Measurements from ENCODE around the gene MYL9.
"Not testable (repeated sequence)": the region's sequence is repeated elsewhere in the genome, so short reads cannot be mapped to it uniquely, and the experiment has no call there.

Gene MYL9

DNA sequence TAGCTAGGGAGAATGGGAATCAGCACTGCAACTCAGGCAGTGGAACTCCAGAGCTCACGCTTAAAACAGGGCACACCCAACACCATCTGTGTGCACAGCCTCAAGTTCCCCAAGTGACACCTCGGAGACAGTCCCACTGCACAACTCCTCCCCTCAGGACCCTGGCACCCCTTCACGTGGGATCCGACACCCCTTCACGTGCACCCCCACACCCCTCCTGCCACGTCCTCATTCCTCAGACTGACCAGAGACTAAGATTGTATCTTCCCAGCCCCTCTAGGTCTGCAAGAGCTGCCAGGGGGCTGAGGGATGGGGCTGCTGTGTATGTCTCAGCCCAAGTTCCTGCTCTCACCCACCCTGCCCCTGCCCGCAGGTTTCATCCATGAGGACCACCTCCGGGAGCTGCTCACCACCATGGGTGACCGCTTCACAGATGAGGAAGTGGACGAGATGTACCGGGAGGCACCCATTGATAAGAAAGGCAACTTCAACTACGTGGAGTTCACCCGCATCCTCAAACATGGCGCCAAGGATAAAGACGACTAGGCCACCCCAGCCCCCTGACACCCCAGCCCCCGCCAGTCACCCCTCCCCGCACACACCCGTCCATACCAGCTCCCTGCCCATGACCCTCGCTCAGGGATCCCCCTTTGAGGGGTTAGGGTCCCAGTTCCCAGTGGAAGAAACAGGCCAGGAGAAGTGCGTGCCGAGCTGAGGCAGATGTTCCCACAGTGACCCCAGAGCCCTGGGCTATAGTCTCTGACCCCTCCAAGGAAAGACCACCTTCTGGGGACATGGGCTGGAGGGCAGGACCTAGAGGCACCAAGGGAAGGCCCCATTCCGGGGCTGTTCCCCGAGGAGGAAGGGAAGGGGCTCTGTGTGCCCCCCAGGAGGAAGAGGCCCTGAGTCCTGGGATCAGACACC lies 7.6 kb downstream of the MYL9 start:
- no peak for DNase-seq (ENCODE audit: extremely low read depth in 1 of 2, low read depth in 1 of 2)

DNA sequence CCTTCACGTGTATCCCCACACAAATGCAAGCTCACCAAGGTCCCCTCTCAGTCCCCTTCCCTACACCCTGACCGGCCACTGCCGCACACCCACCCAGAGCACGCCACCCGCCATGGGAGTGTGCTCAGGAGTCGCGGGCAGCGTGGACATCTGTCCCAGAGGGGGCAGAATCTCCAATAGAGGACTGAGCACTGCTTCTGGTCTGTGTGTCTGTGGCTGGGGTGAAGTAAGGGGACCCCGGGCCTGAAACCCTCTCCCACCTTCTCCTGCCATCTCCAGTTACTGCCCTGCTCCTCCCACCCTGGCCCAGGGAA lies 8.3 kb downstream of the MYL9 start:
- DNase-seq (ENCODE audit: extremely low read depth in 1 of 2, low read depth in 1 of 2) = no peak

DNA sequence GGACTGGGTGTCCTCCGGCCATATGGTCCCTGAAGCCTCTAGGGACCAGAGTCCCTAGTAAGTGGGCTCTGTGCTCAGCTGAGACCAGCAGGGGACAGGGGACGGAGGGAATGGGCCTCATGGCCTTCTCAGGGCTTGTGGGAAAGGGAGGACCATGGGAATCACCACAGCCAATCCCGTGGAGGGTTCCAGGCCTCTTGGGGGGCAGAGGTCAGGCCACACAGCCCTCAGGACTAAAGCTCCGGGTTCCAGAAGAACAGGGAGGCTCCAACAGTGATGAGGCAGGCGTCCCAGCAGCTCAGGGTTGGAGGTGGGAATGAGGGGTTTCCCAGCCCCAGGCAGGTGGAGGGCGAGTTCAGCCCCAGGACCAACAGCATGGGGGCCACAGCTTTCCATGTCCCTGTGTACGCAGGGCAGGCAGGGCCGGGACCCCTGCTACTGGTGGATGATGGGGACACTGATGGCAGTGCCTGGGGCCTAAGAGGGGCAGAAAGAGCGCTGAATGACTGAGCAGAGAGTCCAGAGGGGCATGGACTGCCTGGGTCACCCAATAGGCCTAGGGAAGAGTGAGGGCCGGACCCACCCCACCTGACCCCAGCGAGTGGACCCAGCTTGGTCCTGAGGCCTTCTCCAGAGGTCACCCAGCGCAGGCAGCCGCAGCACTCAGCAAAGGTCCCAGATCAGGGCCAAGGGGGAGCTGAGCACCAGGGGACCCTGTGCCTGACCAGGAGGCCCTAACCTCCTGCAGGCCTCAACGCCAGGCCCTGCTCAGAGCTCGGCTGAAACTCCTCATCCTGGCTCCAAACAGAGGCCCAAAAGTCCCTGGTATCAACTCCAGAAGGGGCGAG lies 8.8 kb downstream of the MYL9 start:
- no peak for DNase-seq (ENCODE audit: extremely low read depth in 1 of 2, low read depth in 1 of 2)

DNA sequence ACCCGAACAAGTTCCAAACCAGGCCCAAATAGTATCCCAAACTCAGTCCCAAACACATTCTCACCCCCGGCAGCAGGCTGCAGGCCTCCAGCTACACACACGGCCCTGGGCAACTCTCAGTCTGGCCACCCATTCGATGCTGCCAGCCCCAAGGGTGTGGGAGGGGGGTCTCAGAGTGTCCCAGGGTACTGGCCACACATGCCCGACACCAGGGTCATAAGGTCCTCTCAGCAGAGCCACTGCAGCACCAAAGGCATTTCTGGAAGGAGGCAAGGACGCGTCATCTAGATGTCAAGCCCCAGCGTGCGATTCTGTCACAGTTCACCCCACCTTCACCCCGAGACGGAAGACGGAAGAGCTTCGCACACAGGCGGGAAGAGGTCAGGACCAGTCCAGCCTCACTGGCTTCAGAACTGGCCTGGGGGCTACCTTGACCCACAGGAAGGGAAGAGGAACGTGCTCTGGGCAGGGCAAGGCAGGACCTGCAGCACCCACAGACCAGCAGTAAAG lies 9.5 kb downstream of the MYL9 start:
- no peak for DNase-seq (ENCODE audit: extremely low read depth in 1 of 2, low read depth in 1 of 2)

DNA sequence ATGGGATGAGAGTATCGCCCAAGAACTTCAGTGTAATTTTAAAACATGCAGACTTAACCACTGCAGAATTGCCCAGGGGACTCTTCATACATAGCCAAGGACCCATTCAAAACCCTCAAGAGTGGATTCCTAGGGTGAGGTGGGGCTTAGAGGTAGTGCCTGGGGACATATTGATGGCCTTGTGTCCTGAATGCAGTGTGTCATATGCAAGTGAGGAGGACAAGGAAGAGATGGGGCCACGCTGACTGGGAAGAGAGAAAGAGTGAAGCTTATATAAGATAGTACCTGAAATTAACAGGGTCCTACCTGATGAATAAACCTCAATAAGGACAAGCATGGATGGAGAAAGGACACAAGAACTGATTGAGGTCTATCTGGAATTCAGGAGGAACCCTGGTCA lies 13.9 kb downstream of the MYL9 start:
- no peak for DNase-seq (ENCODE audit: extremely low read depth in 1 of 2, low read depth in 1 of 2)

DNA sequence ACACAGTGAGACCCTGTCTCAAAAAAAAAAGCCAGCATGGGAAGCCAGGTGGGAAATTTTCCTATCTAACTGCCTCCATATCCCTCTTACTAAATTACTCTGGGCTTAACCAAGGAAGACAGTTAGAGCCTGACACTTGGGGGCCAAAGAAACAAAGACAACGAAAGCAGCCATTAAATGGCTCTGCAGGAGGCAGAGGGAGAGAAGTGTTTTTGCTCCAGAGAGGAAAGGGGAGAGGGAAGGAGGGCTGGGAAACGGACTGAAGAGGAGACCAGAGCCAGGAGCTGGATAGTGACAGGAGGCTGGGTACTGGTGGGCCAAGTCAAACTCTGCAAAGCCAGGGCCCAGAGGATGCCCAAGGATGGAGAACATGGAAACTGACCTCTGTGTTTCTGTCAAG lies 21.4 kb downstream of the MYL9 start:
- DNase-seq (ENCODE audit: extremely low read depth in 1 of 2, low read depth in 1 of 2) = no peak

DNA sequence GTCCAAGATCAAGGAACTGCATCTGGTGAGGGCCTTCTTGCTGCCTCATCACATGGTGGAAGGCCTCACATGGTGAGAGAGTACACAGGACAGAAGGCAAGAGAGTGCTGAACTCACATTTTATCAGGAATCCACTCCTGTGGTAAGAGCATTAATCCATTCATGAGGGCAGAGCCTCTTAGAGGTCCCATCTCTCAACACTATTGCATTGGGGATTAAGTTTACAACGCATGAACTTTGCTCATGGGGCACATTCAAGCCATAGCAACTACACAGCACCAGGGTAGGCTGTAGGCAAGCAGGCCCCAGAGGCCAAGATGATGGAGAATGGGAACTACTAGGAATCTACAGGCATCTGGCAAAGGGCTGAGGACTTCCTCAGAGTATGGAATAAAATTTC lies 22.1 kb downstream of the MYL9 start:
- no peak for DNase-seq (ENCODE audit: extremely low read depth in 1 of 2, low read depth in 1 of 2)

DNA sequence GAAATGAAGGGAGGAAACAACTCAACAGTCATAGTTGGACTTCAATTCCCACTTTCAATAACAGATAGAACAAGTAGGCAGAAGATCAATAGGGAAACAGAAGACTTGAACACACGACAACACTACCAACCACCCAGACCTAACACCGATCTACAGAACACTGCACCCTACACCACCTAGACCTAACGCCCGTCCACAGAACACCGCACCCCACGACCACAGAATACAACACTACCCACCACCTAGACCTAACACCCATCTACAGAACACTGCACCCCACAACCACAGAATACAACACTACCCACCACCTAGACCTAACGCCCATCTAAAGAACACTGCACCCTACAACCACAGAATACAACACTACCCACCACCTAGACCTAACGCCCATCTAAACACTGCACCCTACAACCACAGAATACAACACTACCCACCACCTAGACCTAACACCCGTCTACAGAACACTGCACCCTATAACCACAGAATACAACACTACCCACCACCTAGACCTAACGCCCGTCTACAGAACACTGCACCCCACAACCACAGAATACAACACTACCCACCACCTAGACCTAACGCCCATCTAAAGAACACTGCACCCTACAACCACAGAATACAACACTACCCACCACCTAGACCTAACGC lies 22.9 kb downstream of the MYL9 start:
- DNase-seq (ENCODE audit: extremely low read depth in 1 of 2, low read depth in 1 of 2) = not testable (repeated sequence)

DNA sequence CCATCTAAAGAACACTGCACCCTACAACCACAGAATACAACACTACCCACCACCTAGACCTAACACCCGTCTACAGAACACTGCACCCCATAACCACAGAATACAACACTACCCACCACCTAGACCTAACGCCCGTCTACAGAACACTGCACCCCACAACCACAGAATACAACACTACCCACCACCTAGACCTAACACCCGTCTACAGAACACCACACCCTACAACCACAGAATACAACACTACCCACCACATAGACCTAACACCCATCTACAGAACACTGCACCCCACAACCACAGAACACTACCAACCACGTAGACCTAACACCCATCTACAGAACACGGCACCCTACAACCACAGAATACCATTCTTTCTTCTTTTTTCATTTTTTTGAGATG lies 23.4 kb downstream of the MYL9 start:
- not testable (repeated sequence) for DNase-seq (ENCODE audit: extremely low read depth in 1 of 2, low read depth in 1 of 2)

DNA sequence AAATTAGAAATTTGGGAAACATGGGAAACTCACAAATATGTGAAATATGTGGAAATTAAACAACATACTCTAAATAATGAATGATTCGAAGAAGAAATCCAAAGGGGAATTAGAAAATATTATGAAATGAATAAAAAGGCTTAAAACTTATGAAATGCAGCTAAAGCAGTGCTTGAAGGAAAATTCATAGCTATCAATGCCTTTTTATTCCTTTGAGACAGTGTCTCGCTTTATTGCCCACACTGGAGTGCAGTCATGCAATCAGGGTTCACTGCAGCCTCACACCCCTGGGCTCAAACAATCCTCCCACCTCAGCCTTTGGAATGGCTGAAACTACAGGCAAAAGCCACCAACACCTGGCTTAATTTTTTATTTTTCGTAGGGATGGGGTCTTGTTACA lies 24.2 kb downstream of the MYL9 start:
- DNase-seq (ENCODE audit: extremely low read depth in 1 of 2, low read depth in 1 of 2) = no peak

DNA sequence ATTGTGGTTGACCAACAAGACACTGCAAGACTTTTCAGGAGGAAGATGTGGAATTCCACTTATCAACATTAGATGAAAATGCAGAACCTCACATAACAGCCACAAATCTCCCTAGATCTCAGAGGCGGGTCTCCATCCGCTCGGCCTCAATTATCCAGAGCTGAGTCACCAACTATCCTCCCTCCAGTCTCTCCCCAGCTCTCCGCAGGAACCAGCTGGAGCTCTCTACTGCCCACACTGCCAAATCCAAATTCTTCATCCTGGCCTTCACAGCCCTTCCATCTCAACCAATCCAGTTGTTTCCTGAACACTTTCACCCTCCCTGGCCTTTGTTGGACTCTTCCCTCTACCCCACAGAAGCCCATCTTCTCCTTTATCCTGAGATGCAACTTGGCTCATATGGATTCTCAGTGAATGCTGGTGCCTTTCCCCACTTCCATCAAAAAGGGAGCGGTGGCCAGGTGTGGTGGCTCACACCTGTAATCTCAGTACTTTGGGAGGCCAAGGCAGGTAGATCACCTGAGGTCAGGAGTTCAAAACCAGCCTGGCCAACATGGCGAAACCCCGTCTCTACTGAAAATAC lies 28.6 kb downstream of the MYL9 start:
- DNase-seq (ENCODE audit: extremely low read depth in 1 of 2, low read depth in 1 of 2) = no peak

DNA sequence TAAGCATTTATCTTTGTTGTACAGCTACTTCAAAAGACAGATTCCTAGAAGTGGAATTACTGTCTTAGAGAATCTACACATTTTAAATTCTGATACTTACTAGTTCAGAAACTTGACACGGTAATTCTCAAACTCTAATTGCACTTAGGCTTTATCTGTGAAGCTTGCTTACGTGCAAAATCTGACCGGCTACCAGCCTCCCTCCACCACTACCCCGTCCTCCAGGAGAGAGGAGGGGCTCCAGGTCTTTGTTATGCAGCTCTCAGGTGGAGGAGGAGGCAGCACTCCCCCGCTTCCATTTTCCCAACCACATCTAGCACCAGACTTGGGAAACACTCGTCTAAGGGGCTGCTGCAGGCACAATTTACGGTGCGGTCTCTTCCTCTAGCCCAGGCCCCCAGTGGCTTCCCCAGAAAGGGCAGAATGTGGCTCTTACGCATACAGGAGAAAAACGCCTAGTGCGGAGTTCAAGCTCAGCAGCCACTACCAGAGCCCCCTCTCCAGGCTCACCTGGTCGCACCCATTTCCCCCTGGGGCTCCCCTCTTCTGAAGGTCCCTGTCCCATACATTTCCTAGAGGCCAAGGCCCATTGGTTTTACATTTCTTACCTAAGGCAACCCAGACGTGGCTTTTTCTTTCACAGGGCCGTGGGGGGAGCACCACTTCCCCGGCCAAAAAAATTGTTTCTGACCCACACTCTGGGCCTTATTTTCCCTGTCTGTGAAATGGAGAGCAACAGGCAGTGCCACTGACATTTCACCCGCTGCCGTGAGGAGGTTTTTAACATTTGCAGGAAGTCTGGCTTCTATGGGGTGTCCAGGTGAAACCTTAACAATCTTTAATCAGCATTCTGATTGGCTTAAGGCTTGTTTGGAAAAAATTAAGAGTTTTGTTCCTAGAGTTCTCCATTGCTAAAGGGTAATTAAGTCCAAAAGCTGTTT lies 30.5 kb downstream of the MYL9 start:
- no peak for DNase-seq (ENCODE audit: extremely low read depth in 1 of 2, low read depth in 1 of 2)

DNA sequence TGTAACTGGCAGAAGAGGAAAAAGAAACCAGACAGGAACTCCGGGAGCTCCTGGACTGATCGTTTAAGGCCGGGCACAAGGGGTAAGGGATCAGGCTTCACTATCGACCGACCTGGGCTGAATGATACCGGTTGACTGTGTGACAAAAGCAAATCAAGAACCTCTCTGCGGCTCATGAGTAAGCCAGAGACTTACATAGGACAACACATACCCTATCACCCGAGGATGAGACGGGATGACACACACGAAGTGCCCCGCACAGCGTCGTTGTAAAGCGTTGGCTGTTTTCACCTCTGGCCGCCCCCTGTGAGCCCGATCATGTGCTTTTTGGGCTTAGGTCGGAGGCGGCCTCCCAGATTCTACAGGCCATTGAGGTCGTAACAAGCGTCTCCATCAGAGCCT lies 31.4 kb downstream of the MYL9 start:
- DNase-seq (ENCODE audit: extremely low read depth in 1 of 2, low read depth in 1 of 2) = peak in 1 of 2 donors; percentile 78

DNA sequence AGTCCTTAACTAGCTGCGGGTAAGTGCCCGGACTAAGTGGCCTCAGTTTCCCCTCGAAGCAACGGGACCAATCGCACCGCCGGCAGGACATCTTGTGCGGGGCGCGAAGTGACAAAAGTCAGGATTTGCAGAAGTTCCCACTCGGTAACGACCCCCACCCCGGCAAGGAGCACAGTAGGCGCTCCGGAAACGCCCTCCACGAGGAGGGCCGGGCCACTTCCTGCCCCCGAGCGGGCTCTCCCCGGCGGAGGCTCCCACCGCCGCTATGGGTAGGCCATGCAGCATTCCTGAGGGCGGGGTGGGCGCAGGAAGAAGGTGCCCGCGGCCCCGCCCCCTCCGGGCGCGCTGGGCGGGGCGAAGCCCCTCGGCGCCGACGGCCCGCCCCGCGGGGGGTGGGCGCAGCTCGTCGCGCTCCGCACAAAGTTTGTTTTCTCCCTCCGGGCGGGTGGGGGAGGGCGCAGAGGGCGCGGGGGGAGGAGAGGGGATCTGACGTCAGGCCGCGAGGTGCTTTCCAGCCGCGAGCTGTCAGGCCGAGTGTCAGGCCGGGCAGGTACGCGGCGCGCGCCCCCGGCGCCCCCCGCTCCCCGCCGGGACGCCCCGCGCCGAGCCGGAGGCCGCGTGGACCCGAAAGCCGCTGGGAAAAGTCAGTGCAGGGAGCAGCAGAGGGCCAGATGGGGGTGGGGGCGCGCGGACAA lies 31.9 kb downstream of the MYL9 start, which contains the start of gene TGIF2:
TGIF2 (plus strand) TSS at position 495 of the 695 bp plus-strand sequence. CDS start 5,178 bp downstream, outside the sequence.
- peak; percentile 81 to 92 for DNase-seq (ENCODE audit: extremely low read depth in 1 of 2, low read depth in 1 of 2)

DNA sequence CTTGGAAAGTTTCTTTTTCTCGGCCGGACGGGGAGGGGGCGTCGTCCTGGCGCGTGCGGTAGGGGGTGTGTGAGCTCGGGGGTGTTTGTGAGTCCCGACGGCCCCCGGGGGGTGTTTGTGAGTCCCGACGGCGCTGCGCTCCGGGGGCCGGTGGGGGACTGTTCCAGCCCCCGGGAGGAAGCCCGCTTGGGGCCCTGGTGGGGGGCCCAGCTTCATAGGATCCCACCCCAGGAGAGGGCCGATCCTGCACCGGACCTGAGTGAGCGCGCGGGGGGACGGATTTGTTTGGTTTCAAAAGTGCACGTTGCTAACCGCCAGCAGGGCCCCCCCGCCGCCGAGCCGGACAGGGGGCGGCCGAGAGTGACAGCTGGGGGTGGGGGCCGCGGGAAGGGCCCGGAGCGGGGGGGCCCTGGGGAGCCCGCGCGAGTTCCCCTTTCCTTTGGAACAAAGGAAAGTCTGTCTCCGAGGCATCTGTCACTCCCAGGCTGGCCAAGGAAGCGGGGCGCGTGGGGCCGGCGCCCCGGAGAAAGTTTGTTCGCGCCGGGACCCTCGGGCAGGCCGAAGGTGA lies 32.6 kb downstream of the MYL9 start:
- no peak for DNase-seq (ENCODE audit: extremely low read depth in 1 of 2, low read depth in 1 of 2)

DNA sequence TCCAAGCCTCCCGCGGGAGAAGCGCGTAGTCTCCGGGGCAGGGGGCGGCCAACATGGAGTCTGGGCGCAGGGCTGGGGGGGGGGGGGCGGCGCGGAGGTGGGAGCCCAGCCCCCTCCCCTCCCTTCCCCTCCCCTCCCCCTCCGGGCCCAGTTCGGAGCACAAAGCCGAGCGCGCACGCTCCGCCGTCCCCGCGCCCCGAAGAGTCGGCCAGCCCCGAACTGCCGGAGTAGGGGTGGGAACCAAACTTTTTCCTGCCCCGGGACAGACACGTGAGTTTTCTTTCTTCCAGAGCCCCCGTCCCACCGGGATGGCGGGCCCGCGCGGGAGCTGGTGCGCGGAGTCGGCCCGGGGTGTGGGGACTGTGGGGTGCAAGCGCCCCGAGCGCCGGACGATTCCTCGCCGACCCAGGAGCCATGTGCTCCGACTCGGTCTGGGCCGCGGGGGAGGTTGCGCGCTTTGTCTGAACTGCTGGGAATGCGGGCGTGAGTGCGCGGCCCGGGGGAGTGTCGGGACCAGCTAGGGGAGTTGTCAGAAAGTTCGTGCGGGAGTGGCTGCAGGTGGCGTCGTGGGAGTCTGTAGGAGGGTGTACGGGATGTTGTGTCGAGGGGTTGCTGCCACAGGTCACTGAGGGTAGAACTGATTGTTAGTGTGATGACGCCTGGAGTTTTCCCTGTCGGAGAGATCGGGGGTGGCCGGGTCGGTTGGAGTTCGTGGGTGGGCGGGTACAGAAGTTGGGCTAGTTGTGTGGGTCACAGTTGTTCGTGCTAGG lies 33.2 kb downstream of the MYL9 start:
- DNase-seq (ENCODE audit: extremely low read depth in 1 of 2, low read depth in 1 of 2) = peak in 1 of 2 donors; percentile 22

DNA sequence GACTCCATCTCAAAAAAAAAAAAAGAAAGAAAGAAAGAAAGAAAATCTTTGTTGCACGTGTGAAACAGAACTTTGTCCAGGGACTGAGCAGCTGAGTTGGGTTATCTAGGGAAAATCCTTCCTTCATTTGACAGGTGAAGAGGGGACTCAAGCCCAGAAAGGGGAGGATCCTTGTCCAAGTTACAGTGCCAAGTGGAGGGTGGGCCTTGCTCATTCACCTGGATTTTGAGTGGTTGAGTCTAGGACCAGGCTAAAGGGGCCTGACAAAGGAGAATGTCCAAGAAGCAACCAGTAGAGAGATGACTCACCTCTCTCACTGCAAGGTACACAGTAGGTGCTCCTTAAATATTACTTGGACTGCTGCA lies 34.7 kb downstream of the MYL9 start:
- DNase-seq (ENCODE audit: extremely low read depth in 1 of 2, low read depth in 1 of 2) = no peak

DNA sequence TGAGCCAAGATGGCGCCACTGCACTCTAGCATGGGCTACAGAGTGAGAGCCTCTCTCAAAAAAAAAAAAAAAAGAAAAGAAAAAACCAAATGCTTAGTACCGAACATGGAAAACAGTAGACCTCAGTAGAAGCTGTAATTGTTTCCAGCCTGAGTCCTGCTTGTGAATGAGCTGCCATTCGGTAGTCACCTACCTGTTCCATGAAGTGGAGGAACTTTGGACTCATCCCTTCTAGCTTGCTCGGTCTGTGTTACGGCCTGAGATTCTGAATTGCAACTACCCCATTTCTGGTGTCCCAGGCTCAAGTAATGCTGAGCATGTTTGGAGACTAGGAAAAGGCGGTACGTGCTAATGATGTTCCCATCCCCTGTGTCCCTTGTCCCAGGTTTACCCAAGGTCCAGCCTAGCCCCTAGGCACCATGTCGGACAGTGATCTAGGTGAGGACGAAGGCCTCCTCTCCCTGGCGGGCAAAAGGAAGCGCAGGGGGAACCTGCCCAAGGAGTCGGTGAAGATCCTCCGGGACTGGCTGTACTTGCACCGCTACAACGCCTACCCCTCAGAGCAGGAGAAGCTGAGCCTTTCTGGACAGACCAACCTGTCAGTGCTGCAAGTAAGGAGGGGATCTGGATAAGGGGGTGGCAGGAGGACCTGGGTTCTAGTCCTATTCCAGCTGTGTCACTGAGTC lies 37.2 kb downstream of the MYL9 start:
- DNase-seq (ENCODE audit: extremely low read depth in 1 of 2, low read depth in 1 of 2) = no peak

Data from stimulated activated CD8-positive, alpha-beta memory T cell treated with anti-CD3 and anti-CD28 coated beads, Interleukin-7, amount 100 ng/mL, for 48 hours (primary cell).